HTR-8/SVneo (cell line): Measurements from ENCODE around the gene TRDMT1.

Source experiments
- DNase-seq: peaks from one replicate; pipeline ENCODE4 v3.0.0; 2011; ENCODE audit warnings: low spot score, mixed read lengths; ENCODE audit not compliant: insufficient read length
- FAIRE-seq: peaks from 2 replicates; lab custom pipeline; 2011; peaks lifted over from hg19 to GRCh38; lab: Jason Lieb, UNC

The TRDMT1 gene

DNA sequence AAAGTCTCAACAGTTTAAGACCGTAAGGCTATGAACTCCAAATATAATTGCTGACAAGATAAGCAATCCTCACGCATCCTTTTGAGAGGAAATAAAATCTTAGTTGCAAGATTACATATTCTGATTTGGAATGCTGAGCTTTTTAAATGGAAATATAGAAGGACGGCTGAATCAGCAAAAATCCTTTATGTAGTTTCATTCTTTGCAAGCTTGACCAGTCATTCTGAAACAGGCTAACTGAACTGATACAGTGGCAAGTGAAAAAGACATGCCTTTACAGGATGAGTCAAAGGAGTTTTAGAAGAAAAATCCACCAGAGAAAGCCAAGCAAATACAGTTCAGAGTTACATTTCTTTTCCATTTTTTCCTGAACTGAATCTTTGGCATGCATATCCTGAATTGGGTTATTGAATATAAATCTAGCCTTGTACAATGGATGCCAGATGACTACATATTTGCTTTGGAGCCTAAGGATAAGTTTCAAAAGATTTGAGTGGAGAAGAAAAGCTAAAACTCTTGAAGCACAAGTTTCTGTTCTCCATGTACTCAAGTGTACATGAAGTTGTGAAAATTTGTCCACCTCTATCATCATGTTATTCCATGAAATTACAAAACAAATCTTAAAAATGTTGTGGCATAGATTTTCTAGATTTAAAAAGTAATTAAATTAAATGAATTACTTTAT is 30.9 kb upstream of the TRDMT1 start:
- no peak for DNase-seq
- FAIRE-seq: no peak

DNA sequence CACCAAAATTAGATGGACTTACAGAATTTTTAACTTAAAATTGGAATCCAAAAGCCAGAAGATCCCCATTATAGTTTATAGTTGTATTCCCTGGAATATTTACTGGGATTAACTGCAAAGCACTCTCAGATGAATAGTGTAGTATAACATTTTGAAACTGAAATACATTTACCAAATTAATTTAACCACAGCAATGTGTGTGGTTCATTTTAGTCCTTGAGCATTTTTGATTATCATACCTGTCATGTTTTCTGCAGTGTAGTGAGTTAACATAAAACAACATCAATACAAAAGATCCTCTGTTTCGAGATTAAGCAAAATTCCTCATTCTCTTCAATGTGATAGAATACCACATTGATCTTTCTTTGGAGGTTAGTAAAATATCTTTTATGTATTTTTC is 30.3 kb upstream of the TRDMT1 start:
- no peak for FAIRE-seq

DNA sequence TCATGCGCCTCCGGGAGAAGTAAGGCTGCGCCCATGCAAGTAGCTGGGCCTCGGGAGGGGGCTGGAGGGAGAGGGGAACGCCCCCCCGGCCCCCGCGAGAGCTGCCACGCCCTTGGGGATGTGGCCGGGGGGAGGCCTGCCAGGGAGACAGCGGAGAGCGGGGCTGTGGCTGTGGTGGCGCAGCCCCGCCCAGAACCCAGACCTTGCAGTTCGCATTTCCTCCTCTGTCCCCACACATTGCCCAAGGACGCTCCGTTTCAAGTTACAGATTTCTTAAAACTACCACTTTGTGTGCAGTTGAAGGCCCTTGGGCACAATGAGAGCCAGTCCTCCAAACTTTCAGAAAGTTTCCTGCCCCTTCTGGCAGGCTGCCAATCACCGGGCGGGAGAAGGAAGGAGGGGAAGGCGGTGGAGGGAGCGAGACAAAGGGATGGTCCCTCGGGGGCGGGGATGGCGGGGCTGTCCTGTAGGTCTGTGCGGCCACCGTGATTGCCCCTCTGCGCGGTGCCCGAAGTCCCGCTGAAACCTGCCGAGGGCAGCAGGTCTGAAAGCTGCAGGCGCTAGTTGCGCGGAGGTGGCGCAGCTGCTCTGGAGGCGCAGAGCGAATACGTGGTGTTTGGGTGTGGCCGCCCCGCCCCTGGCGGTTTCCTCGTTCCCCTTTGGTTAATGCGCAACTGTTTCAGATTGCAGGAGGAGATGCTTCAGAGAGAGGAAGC is 28.7 kb upstream of the TRDMT1 start:
- FAIRE-seq (no peak), DNase-seq (peak; percentile 42)

More for the DNA sequence above, 30.3 kb upstream of the TRDMT1 start:
- no peak for DNase-seq

DNA sequence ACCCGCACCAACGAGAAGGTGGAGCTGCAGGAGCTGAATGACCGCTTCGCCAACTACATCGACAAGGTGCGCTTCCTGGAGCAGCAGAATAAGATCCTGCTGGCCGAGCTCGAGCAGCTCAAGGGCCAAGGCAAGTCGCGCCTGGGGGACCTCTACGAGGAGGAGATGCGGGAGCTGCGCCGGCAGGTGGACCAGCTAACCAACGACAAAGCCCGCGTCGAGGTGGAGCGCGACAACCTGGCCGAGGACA is 28.2 kb upstream of the TRDMT1 start:
- no peak for DNase-seq

DNA sequence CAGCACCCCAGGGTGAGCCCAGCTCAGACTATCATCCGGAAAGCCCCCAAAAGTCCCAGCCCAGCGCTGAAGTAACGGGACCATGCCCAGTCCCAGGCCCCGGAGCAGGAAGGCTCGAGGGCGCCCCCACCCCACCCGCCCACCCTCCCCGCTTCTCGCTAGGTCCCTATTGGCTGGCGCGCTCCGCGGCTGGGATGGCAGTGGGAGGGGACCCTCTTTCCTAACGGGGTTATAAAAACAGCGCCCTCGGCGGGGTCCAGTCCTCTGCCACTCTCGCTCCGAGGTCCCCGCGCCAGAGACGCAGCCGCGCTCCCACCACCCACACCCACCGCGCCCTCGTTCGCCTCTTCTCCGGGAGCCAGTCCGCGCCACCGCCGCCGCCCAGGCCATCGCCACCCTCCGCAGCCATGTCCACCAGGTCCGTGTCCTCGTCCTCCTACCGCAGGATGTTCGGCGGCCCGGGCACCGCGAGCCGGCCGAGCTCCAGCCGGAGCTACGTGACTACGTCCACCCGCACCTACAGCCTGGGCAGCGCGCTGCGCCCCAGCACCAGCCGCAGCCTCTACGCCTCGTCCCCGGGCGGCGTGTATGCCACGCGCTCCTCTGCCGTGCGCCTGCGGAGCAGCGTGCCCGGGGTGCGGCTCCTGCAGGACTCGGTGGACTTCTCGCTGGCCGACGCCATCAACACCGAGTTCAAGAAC is 27.7 kb upstream of the TRDMT1 start:
- peak; percentile 82 for DNase-seq
- peak; percentile 26 for FAIRE-seq

More for the DNA sequence above, 28.2 kb upstream of the TRDMT1 start:
- no peak for FAIRE-seq

DNA sequence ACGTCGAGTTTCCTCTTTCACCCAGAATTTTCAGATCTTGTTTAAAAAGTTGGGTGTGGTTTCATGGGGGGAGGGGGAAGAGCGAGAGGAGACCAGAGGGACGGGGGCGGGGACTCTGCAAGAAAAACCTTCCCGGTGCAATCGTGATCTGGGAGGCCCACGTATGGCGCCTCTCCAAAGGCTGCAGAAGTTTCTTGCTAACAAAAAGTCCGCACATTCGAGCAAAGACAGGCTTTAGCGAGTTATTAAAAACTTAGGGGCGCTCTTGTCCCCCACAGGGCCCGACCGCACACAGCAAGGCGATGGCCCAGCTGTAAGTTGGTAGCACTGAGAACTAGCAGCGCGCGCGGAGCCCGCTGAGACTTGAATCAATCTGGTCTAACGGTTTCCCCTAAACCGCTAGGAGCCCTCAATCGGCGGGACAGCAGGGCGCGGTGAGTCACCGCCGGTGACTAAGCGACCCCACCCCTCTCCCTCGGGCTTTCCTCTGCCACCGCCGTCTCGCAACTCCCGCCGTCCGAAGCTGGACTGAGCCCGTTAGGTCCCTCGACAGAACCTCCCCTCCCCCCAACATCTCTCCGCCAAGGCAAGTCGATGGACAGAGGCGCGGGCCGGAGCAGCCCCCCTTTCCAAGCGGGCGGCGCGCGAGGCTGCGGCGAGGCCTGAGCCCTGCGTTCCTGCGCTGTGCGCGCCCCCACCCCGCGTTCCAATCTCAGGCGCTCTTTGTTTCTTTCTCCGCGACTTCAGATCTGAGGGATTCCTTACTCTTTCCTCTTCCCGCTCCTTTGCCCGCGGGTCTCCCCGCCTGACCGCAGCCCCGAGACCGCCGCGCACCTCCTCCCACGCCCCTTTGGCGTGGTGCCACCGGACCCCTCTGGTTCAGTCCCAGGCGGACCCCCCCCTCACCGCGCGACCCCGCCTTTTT is 26.9 kb upstream of the TRDMT1 start, which contains the start of gene VIM:
Gene VIM, plus strand, starts transcription at position 151 of the 925 bp plus-strand sequence. CDS start 1,182 bp downstream, outside the sequence.
- FAIRE-seq: no peak
- DNase-seq: peak; percentile 79

DNA sequence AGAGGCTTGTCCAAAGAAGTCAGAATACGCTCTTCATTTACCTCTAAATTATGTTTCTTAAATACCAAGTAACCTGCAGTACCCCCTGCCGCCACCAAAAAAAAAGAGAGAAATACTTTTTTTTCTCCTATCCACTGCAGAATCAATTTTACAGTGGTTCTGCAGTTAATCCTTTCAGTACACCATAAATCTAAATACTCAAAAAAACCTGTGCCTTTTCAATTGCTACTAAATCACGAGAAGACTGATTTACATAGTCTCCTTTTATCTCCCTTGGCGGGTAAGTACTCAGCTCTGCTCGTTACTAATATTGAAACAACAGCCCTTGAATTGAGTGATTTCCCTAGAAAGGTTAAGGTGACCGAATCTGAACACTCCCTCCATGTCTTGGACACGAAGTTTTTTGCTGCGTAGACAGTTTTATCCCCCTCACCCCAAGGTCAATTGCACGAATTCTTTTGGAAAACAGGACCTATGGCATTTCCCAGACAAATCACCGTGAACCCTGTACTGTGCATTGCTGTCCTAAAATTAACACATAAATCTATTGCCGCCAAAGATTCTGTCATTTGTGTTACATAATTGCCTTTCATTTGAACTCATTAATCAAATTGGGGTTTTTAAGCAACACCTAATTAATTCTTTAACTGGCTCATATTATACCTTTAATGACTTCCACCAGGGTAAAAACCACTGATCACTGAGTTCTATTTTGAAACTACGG is 26.1 kb upstream of the TRDMT1 start:
- DNase-seq (no peak), FAIRE-seq (no peak)

DNA sequence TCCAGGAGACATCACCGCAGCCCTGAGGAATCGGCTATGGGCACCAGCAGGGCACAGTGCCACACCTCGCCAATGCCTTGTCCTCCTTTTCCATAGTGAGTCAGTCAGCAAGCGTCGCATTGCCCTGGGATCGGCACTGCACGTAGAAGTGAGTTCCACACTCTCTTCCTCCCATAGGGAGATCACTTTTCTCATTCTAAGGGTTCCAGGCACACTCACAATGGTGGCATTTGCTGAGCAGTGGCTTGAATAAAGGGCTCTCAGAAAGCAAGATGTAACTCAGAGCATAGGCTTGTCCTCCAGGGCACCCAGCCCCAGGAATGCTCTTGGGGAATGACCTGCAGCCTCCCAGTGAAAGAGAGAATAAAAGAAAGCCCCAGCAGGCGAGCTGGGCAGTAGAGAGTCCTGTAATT is 25.4 kb upstream of the TRDMT1 start:
- no peak for FAIRE-seq
- no peak for DNase-seq

DNA sequence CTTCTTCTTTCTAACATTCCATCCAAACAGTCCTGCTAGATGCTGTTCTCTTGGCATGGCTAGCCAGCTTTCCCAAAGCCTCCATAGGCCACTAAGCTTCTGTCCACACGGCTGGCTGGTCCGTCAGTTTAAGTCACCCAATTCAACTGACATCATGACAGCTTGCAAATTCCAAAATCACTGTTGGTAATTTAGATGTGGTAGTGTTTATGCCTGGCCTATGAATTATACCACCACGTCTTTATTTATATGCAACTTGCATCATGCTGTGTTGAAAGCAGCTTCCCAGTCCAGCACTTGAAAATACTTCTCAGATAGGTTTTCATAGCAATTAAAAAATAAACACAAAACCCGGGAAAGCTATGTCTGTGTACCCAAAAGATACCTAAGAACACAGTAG is 24.3 kb upstream of the TRDMT1 start:
- DNase-seq (no peak), FAIRE-seq (no peak)

DNA sequence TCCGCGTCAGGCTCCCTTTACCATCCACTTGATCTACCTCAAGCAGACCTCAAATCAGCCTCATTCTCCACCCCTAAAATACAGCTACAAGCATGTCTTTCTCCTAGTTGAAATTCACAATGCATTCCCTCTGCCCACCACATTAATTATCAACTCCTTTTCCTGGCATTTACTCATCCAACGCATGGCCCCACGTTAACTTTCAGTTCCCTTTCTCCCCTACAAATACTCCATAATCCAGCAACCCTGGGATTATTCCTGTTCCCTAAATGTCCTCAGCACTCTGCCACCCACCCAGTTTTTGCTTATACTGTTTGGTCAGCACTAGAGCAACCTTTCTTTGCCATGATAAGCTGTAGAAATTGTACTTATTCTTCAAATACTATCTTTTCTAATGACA is 20.9 kb upstream of the TRDMT1 start:
- FAIRE-seq: no peak
- no peak for DNase-seq

DNA sequence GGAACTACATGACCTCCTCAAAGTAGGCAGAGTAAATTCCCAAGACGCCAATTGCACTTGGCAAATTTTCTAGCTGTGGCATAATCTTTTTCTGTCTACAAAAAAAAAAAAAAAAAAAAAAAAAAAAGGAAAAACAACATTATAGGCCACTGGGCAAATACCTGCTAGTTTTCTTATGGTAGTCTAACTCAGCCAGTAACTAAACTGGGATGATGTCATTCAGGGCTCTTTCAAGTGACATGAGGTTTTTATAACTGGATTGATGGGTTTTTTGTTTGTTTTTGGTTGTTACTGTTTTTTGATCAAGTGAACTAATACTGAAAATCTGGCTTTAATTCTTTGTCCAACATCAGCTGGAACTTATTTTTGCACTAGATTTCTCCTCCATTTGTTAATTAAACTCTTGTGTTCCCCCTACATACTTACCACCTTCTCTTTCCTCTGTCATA is 19.2 kb upstream of the TRDMT1 start:
- DNase-seq: no peak
- FAIRE-seq: no peak

DNA sequence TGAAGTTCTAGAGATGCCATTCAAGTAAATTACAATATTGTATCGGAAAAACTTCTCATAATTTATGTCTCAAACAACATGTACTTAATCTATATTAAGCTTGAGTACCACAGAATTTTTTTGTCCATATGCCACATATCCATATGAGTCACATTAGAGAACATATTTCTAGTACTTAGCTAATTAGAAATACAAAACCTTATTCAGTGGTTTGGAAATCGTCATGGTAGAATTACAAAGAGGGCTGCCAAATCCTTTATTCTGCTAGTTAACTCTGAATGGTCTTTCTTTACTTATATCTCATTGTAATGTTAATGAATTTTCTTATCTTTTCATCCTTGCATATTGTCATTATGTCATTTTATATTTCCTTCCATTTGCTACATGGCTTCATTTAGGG is 17.6 kb upstream of the TRDMT1 start:
- FAIRE-seq (no peak), DNase-seq (no peak)

DNA sequence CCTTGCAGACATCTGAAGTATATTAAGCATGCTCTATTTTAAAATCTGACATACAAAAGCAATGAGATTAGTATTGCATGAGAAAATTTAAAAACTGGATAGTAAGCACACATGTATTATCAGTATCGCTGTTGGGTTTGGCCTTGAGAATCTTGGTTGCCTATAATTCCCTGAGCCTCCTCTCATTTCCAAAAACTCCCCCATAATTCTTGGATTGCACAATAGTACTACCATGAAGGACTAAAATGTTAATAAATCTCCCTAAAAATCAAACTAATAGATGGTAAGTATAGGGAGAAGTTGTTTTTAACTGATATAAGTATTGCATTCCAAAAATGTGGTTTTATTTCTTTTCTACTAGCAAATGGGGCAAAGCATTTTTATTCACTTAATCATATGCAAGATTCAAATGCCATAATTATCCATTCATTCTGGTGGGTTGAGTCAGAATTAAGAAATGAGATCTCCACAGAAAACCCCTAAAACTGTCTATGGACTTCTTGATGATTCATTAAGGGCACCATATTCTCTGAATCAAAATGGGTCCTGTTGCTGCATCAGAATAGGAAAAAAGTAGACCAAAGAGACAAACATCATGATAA is 16.3 kb upstream of the TRDMT1 start:
- DNase-seq (no peak), FAIRE-seq (no peak)

DNA sequence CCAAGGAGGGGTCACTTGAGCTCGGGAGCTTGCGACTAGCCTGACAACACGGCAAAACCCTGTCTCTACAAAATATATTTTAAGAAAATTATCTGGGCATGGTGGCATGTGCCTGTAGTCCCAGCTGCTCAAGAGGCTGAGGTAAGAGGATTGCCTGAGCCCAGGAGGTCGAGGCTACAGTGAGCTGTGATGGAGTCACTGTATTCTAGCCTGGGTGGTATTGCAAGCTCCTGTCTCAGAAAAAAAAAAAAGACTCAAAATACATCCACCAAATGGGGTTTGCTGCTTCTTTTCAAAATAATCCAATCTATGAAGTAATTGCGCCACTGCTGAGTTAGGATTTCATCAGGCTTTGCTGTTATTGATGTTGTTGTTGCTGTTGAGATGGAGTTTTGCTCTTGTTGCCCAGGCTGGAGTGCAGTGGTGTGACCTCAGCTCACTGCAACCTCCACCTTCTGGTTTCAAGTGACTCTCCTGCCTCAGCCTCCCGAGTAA is 15.5 kb upstream of the TRDMT1 start:
- no peak for DNase-seq
- no peak for FAIRE-seq

DNA sequence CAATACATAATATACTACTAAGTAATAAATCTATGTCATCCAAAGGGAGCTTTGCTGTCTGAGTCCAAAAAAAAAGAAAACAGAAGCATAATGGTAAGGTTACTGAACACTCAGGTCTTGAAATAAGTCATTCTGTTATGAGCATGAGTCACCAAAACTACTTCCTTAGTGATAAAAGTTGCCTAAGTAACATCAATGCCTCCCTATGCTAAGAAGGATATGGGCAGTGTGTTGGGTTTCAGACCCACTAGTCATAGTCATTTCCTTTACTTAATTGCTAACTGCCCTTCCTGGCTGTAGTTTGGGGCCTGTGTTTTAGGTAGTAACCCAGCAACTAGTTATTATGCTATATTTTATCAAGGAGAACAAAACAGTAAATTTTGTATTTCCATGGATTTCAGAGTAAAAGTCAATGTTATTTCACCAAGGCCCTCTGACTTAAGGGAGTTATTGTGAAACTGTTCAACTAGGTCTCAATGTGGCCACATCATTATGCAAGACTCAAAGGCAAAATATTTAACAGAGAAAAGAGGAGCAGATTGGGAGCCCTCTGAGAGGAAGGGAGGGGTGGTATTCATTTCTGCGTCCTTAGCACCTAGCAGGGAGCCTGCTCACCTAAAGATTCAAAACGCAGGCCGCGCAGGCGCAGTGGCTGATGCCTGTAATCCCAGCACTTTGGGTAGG is 14.9 kb upstream of the TRDMT1 start:
- FAIRE-seq: peak; percentile 28
- DNase-seq: peak; percentile 72

DNA sequence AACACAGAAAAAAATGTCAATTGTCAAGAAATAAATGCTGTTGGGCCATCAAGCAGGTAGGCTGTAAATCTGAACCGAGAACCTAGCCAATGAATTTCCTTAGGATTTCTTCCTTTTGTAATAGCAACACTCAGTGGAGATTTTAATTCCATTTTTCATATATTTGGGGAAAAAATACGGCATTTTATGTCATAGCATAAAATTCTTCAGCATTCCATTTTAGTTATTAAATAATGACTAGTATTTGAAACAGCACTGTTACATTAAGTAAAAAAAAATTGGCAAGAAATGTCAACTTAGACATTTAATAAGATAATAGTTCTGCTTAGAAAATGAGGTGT is 14.3 kb upstream of the TRDMT1 start:
- FAIRE-seq: no peak
- DNase-seq: no peak

DNA sequence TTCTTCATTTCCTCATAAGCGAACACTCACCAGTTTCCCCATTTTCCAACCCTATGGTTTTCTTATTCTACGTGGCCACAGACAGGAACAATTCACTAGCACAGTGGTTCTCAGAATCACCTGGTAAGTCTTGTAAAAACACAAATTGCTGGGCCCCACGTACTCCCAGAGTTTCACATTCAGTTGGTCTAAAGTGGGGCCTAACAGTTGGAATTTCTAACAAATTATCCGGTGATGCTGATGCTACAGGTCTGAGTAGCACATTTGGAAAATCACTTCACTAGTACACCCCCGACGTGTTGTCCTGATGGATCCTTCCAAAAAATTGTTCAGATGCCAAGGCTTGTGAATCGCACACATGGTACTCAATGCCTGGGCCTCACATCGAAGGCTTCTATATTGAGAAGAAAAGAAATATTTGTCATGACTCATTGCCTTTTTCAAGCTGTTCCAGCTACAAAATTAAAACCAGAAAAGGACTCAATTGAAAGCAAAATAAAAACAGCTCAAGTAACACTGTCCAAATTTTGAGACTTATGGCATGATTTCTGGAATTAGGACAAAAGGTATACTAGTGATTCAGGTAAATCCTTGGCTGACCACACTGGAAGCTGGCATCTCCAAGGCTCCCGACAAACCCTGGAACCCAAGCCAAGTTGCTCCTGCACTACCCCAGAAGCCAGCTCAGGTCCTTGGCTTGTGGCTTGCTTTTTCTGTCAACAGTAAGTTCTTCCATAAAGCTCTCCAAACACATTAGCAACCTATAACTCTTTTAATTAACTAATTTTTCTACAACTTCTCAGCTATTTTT is 13.7 kb upstream of the TRDMT1 start:
- FAIRE-seq: no peak

DNA sequence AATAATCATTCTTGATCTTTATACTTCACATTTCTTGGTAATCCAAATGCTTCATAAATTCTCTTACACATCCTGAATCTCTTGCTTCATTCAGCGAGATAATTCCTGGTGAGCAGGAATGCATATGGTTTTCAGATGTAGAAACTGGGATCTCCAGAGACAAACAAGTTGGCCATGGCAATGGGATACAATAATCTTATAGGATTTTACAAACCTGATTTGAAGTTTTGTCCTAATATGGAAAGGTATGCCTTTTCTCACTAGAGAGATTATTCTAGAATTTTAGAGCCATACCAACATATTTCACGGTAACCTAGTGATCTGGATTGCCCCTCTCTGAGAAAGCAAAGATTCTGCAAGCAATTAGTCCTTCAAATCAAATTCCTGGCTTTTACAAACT is 13.1 kb upstream of the TRDMT1 start:
- DNase-seq (no peak), FAIRE-seq (no peak)

More for the DNA sequence above, 13.7 kb upstream of the TRDMT1 start:
- DNase-seq: no peak
